Neutrophil (primary cell): ENCODE measurements around the gene LIPT2.

ENCODE experiments used
- H3K27ac ChIP-seq: fragments of 200-600 bp; sonication (generic); 2 replicates; pipeline ENCODE4 v1.5.1; 2016; ENCODE audit warnings: mild to moderate bottlenecking, moderate library complexity
- H3K27me3 ChIP-seq: fragments of 200-600 bp; sonication (generic); 2 replicates; pipeline ENCODE4 v1.6.0; 2016; ENCODE audit warnings: mild to moderate bottlenecking
- H3K36me3 ChIP-seq: fragments of 200-600 bp; sonication (generic); 2 replicates; pipeline ENCODE4 v1.5.1; 2017
- H3K4me1 ChIP-seq, 2 experiments: fragments of 200-600 bp in 1 of 2; sonication (generic) in 1 of 2; 1 replicate in 1 of 2; 2 replicates in 1 of 2; pipeline versions ENCODE4 v1.5.1 to v1.6.1; 2013 to 2016; ENCODE audit warnings: low read depth in 1 of 2, low read length in 1 of 2, mild to moderate bottlenecking in 1 of 2, moderate library complexity in 1 of 2; ENCODE audit not compliant: control insufficient read depth in 1 of 2, insufficient read depth in 1 of 2
- H3K4me3 ChIP-seq, 2 experiments: fragments of 200-600 bp in 1 of 2; sonication (generic) in 1 of 2; 1 replicate in 1 of 2; 2 replicates in 1 of 2; pipeline ENCODE4 v1.5.1; 2013 to 2016; ENCODE audit warnings: low read depth in 1 of 2, low read length in 1 of 2, mild to moderate bottlenecking in 1 of 2, moderate library complexity in 1 of 2
- H3K9me3 ChIP-seq: fragments of 200-600 bp; sonication (generic); 2 replicates; pipeline ENCODE4 v1.5.1; 2016
- TF ChIP-seq, protein P1 (sequence below): fragments of 200-600 bp; sonication (generic); IDR thresholded peaks from 2 replicates; pipeline ENCODE4 v1.5.1; 2016; ENCODE audit warnings: antibody characterized with exemption

The LIPT2 gene

GRCh38 chr11:74463216-74463615, 30.3 kb downstream of the LIPT2 start:
- Histone ChIP-seq H3K27ac (peak overlapping the region; percentile 97), H3K9me3 (no peaks in the 10 kb centered on the region), H3K36me3 (peaks cover 13% of the 10 kb centered on the region), H3K27me3 (no peaks in the 10 kb centered on the region), H3K4me3 (peak overlapping the region; percentile 85 to 95), H3K4me1 (peaks cover 73 to 93% of the 10 kb centered on the region in 2 experiments)
- TF ChIP-seq, protein P1, sequence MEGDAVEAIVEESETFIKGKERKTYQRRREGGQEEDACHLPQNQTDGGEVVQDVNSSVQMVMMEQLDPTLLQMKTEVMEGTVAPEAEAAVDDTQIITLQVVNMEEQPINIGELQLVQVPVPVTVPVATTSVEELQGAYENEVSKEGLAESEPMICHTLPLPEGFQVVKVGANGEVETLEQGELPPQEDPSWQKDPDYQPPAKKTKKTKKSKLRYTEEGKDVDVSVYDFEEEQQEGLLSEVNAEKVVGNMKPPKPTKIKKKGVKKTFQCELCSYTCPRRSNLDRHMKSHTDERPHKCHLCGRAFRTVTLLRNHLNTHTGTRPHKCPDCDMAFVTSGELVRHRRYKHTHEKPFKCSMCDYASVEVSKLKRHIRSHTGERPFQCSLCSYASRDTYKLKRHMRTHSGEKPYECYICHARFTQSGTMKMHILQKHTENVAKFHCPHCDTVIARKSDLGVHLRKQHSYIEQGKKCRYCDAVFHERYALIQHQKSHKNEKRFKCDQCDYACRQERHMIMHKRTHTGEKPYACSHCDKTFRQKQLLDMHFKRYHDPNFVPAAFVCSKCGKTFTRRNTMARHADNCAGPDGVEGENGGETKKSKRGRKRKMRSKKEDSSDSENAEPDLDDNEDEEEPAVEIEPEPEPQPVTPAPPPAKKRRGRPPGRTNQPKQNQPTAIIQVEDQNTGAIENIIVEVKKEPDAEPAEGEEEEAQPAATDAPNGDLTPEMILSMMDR, result no peak

DNA sequence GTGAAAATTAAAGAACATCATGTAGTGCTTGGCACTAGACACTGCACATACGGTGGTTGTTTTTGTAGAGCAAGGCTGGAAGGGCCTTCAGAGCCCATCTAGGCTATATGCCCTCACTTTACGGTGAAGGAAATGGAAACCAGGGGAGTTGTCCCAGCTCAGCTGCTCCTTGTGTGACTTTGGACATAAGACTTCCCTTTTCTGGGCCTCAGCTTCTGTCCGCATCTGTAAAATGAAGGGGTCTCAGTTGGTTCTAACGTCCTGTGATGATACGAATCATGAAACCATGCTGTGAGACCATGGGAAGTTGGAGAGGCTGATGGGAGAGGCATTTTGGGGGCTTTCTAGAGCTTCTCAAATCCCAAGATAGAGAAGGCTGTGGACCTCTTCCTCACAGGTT, 30.9 kb downstream of the LIPT2 start:
- Histone ChIP-seq H3K27me3 (no peaks in the 10 kb centered on the region), H3K4me3 (peak overlapping the region; percentile 85 to 95), H3K36me3 (peaks cover 19% of the 10 kb centered on the region), H3K4me1 (peaks cover 73 to 93% of the 10 kb centered on the region in 2 experiments), H3K27ac (peak overlapping the region; percentile 97), H3K9me3 (no peaks in the 10 kb centered on the region)
- TF ChIP-seq, protein P1, result no peak

DNA sequence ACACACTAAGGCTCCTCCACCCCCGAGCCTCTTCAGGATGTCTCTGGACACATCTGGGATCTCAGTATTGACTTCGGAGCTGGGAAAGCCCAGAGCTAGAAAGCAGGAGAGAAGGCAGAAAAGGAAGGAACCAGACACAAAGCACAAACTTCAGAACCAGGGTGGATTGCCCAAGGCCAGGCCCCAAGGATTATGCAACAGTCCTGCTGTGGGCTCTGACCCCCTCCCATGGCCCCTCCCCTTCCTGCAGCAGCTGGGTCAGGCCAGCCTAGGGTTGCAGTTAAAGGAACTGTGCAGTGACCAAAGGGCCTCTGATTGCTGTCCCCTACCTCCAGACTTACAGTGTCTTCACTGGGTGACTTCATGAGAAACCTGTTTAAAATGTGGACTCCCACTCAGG, 31.5 kb downstream of the LIPT2 start:
- TF ChIP-seq, protein P1, result peak; percentile 47
- Histone ChIP-seq H3K4me1 (peaks cover 73 to 94% of the 10 kb centered on the region in 2 experiments), H3K27ac (peak overlapping the region; percentile 97), H3K9me3 (no peaks in the 10 kb centered on the region), H3K36me3 (peaks cover 25% of the 10 kb centered on the region), H3K27me3 (no peaks in the 10 kb centered on the region), H3K4me3 (peak overlapping the region; percentile 85 to 95)

DNA sequence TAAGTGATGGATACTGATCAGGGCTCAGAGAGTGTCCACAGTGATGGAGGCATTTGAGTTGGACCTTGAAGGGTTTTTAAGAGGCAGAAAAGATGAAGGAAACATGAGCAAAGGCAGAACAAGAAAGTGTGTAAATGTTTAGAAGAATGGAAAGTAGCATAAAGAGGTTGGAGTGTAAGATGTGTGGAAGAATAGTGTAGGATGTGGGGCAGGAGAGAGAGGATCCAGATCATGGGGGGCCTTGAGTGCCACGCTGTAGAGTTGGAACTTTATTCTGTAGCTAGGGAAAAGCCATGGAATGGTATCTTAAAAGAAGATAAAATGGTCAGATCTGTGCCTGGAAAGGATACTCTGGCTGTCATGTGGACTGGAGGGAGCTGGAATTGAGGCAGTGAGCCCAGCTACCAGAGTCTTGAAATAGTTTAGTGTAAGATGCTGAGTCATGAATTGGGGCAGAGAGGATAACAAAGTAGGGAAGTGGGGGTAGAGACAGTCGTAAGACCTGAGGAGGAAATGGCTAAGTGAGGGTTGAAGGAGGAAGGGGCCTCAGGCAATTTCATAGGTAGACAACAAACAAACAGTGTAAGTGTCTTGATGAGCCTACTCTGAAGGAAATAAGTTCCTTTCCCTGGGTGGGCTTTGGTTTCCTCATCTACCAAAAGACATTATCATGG, 32.9 kb downstream of the LIPT2 start:
- peak overlapping the region; percentile 85 to 95 for H3K4me3 ChIP-seq
- H3K36me3 ChIP-seq, result peaks cover 39% of the 10 kb centered on the region
- H3K9me3 ChIP-seq, result no peaks in the 10 kb centered on the region
- peaks cover 70 to 87% of the 10 kb centered on the region in 2 experiments for H3K4me1 ChIP-seq
- no peaks in the 10 kb centered on the region for H3K27me3 ChIP-seq
- H3K27ac ChIP-seq, result peak overlapping the region; percentile 97
- TF ChIP-seq, protein P1, result no peak

GRCh38 chr11:74460065-74460464, 33.5 kb downstream of the LIPT2 start:
- H3K27ac ChIP-seq, result peak overlapping the region; percentile 97
- TF ChIP-seq, protein P1, result no peak
- H3K4me1 ChIP-seq, result peaks cover 67 to 86% of the 10 kb centered on the region in 2 experiments
- H3K9me3 ChIP-seq, result no peaks in the 10 kb centered on the region
- H3K4me3 ChIP-seq, result peak overlapping the region; percentile 85 to 95
- peaks cover 45% of the 10 kb centered on the region for H3K36me3 ChIP-seq
- H3K27me3 ChIP-seq, result no peaks in the 10 kb centered on the region
